Stimulated activated CD8-positive, alpha-beta memory T cell treated with anti-CD3 and anti-CD28 coated beads, Interleukin-4, amount 100 ng/mL, for 1 hour (primary cell): Measurements from ENCODE around the gene SLC8B1.
A peak's percentile ranks its signal among the peaks of the same experiment; 100 is the strongest.

ENCODE experiments used
- DNase-seq, 2 donors: peaks; one replicate each; pipeline ENCODE4 v3.0.0-alpha.2; 2020; ENCODE audit warnings: low read depth in 2 of 2, low spot score in 1 of 2

SLC8B1 gene

DNA sequence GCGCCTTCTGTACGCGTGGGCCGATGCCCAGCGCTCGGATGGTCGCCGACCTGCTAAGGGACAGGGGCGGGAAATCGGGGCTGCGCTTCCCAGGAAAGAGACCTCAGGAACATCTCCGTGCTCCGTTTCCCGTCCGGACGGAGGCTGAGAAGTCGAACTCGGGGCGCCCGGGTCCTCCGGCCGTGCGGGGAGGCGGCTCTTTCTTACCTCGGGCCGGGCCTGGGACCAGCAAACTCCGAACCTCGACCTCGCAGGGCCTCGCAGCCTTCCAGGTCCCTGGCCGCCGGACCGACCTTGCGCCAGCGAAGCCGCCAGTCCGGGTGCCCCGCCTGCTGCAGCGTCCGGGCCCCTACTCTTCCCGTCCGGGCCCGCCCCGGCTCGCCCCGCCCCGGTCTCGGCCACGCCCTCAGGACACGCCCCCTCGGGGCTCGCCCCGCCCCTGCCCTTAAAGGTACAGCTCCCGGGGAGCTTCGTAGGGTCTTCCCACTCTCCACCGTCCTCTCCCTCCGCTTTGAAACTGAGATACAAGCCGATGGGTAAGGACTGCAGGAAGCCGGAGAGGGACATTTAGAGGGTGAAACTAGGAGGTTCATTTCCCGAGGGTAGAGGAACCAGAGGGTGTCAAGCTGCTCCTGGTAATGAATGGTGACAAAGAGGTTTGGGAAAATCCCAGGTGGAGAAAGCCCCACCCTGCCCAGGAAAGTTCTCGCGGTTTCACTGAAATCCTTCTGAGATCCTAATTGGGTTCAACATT lies at the start of gene SLC8B1:
SLC8B1 (minus strand) TSS at position 324 of the 754 bp plus-strand sequence. CDS start 2,231 bp downstream, outside the sequence.
- DNase-seq = peak; percentile 80 to 88

DNA sequence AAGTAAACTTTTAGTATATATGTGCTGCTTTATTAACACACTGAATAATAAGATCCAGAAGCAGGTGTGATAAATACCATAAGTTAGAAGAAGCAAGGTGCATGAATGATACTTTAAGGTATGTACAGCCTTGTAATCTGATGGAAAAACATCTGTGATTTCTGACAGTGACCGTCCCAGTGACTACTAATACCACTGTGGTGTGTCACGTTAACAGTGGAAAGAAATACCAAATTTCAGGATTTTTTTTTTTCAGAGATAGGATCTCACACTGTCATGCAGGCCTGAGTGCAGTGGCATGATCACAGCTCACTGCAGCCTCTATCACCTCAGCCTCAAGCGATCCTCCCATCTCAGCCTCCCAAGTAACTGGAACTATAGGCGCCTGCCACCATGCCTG lies 47.3 kb upstream of the SLC8B1 start:
- no peak for DNase-seq

DNA sequence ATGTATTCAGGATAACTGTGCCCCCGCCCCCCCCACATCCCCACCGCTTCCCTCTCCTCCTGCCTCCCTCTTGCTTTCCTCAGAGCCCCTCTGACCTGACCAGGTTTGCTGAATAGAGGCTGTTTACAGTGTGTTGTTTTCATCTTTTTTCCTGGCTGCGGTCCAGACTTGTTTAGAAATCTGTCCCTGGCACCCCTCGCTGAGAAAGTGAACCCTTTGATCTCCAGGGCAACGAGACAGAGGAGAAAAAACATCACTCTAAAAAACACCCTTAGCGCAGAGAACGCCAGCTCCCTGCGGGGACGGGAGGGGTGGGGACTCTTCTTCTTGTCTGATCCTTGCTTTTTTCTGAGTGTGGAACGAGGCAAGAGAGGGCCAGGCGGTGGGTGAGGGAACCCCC lies 46.3 kb upstream of the SLC8B1 start:
- DNase-seq = no peak

DNA sequence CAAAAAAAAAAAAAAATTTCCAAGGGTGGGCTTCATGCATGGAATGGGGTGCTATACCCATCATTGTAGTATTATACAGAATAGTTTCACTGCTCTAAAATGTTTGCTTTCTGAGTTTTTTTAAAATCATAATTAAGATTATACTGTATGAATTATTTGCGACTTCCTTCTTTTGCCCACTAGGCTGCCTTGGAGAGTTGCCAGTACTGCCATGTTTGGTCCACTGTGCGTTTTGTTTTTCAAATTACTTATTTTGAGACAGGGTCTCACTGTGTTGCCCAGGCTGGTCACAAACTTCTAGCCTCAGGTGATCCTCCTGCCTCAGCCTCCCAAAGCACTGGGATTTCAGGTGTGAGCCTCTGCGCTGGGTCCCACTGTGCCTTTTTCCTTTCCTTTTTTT lies 43.4 kb upstream of the SLC8B1 start:
- DNase-seq = no peak

DNA sequence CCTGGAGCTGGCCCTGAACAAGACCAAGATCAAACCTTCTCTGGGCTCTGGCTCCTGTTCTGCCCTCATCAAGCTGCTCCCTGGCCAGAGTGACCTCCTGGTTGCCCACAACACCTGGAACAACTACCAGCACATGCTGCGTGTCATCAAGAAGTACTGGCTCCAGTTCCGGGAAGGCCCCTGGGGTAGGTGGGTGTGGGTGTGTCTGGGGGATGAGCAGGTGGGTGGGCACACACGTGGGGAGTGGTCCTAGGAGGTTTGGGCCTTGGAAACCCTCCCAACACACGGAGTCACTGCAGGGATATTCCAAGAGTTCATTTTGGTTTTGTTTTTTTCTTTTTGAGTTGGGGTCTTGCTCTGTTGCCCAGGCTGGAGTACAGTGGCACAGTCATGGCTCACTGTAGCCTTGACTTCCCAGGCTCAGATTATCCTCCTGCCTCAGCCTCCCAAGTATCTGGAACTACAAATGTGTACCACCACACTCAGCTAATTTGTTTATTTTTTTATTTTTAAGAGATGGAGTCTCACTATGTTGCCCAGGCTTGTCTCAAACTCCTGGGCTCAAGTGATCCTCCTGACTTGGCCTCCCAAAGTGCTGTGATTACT lies 40.0 kb upstream of the SLC8B1 start:
- no peak for DNase-seq

DNA sequence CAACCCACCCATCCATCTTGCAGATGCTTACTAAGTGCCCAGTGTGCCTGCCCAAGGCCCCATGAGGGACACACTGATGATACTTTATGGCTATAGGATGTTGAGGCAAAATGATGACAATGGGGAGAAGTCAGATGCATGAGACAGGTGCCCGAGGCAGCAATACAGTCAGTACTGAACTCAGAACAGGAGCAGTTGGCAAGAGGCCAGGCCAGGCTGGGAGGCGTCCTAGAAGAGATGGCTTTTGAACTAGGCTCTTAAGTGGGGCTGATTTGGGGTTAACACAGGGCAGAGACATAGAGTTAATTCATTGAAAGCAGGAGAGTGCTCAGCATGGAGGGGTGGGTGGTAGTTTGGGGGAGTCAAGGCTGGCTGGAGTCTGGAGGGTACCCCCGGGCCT lies 39.1 kb upstream of the SLC8B1 start:
- no peak for DNase-seq

DNA sequence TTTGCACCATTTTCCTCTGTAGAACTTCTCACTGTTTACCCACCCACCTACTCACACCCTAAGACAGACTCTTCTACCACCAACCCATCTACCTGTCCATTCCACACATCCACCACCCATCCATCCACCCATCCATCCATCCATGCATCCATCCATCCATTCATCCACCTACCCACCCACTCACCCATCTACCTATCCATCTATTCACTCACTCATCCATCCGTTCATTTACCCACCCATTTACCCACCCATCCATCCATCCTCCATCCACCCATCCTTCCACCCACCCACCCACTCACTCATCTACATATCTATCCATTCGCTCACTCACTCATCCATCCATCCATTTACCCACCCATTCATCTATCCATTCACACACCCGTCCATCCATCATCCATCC lies 38.5 kb upstream of the SLC8B1 start:
- no peak for DNase-seq

DNA sequence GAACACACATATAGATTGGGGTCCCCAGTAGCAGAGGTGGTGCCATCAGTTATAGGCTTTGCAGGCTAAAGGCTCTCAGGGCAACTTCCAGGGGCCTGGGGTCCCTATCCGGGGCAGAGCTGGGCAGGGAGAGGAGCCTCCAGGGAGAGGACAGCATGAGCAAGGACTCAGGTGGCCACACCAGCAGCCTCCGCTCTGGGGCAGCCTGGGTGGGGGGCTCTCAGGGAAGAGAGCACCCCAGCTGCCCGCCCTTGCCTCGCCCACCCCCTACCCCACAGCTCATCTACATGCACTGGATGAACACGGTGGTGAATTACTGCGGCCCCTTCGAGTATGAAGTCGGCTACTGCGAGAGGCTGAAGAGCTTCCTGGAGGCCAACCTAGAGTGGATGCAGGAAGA lies 37.5 kb upstream of the SLC8B1 start:
- DNase-seq = no peak

DNA sequence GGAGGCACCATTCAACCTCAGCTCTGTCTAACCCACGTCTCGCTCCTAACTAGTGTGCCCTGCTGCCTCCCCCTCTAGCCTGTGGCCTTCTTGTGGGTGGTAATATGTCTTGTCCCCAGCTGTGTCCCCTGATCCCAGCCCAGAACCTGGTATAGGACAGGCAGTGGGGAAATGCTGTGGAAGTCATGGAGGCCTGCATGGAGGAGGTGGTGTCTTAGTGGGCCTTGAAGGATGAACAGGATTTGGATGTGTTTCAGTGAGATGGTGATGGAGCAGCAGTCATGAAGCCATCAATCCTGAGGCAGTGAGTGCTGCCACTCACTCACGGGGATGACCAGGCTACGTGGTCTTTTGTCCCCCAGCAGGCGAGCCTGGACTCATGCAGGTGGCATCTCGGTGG lies 36.9 kb upstream of the SLC8B1 start:
- no peak for DNase-seq

DNA sequence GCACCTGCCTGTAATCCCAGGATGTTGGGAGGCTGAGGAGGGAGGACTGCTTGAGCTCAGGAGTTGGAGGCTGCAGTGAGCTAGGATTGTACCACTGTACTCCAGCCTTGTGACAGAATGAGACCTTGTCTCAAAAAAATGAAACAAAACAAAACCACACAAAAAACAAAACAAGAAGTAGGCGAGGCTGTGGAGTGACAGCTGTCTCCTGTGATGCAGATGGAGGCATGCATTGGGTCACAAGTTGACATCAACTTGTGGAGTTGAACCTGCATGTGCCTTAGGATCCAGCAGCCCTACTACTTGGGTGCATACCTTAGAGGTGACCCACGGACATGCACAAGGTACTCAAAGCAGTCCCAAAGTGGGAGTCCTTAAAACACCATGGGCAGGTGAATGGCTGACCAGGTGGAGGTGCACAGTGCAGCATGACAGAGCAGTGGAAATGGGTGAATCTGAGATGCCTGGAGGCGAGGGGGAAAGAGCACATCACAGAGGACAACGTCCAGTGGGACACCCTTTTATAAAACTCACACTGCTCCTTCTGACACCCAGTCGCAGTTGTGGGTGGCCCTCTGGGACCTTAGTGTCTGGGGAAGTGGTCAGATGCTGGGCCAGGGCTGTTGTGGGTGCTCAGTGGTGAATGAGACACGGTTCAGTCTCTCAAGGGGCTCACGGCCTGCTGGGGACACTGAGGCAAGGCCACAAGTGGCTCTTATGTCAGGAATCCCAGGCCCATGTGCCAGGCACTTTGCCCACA lies 36.2 kb upstream of the SLC8B1 start:
- DNase-seq = no peak

DNA sequence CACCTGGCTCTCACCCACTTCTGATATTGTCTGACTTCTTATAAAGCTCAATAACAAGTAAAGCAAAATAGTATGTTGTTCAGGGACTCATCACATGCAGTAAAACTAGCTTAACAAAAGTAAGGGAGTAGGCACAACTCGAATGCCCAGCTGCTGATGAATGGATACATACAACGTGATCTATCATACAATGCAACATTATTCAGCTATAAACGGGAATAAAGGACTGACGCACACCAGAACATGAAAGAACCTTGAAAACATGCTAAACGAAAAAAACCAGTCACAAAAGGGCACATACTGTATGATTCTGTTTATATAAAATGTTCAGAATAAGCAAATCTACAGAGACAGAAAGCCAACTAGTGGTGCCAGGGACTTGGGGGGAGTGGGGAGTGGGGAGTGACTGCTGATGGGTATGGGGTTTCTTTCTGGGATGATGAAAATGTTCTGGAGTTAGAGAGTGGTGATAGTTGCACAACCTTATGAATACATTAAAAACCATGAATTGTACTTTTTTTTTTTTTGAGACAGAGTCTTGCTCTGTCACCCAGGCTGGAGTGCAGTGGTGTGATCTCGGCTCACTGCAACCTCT lies 34.6 kb upstream of the SLC8B1 start:
- no peak for DNase-seq

DNA sequence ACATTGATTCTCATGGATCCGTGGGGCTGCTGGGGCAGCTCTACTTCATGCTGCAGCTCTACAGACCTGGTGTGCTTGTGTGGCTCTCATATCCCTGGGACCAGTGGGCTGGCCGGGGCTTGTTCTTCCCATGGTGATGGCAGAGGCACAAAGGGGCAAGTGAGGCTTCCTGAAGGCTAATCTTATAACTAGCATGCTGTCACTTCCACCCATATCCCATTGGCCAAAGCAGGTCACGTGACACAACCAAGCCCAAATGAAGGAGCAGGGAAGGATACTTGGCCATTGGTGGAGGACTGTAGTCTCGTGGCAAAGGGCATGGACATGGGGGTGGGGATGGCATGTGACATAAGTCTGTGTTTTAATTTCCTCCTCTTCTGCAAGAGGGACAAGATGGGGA lies 33.4 kb upstream of the SLC8B1 start:
- no peak for DNase-seq

DNA sequence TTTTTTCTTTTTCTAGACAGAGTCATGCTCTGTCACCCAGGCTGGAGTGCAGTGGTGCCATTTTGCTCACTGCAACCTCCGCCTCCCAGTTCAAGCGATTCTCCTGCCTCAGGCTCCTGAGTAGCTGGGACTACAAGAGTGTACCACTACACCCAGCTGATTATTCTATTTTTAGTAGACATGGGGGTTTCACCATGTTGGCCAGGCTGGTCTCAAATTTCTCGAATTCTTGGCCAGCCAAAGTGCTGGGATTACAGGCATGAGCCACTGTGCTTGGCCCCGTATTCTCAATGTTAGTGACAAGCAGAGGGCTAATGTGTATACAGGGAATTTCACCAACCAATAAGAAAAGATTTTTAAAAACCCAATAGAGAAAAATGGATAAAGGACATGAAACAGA lies 31.9 kb upstream of the SLC8B1 start:
- DNase-seq = no peak

DNA sequence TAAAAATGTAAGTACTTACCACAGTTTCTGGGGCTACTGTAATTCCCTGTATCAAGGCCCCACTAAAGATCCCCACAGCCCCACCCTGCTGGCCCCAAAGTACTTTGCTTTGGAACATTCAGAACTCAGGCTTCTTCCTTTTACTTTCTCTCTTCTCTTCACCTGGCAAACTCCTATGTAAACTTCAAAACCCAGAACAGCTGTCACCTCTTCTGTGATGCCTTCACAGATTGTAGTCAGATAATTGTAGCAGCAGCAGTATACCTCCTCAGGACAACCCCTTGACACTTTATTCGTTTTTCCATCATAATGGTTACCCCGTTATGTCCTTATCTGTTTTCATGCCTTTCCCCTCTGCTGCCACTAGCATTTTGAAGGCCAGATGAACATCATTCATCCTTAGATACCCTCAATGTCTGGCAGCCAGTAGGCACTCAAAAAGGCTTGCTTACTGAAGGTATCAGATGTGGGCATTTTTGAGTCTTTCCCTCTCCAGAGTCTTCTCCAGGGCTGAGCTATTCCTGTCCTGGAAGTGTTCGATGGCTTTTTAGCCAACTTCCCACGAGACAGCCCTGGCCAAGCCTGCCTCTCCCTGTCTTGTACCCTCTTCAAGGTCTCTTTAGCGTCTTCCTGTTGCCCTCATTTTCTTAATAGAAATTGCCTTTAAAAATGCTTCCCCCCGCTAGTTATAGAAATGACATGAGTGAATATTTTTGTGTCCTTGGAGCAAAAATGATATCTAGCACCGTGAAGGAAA lies 30.9 kb upstream of the SLC8B1 start:
- DNase-seq = no peak

DNA sequence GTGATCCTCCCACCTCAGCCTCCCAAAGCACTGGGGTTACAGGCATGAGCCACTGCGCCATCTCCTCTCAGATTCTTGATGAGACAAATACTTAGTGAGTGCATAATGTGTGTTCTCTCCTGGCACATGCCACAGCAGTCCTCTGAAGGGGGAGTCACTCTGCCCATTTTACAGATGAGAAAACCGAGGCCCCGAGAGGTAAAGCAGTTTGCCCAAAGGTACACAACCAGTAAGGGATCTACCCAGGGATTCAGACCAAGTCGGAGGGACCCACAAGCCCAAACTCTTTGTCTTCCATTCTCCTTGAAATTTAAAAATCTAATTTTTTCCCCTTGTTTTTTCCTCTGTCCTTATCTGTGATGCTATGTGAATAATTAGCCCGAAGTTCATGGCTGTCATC lies 29.8 kb upstream of the SLC8B1 start:
- DNase-seq = no peak

DNA sequence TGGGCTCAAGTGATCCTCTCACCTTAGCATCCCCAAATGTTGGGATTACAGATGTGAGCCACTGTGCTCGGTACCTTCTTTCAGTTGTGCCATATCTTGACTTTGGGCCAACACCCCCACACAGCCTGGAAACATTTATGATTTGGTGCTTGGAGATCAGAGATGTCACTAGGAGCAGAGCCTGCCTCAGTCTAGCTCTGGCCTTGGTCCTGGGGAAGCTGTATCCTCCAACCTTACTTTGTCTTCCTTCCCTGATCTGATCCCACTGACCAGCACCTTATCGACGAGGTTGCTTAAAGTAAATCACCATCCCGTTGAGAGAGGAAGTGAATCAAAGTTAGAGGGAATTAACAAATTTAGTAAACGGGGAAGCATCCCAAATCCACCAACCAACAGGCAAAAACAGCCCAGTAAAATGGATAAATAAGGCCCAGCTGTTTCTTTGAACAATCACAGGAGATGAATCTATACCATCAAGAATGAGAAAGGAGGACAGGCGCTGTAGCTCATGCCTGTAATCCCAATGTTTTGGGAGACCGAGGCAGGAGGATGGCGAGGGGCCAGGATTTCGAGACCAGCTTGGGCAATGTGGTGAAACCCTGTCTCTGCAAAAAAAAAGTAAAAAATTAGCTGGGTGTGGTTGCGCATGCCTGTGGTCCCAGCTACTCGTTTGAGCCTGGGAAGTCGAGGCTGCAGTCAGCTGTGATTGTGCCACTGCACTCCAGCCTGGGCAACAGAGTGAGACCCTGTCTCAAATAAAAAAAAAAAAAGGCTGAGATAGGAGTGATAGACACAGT lies 26.9 kb upstream of the SLC8B1 start:
- no peak for DNase-seq

DNA sequence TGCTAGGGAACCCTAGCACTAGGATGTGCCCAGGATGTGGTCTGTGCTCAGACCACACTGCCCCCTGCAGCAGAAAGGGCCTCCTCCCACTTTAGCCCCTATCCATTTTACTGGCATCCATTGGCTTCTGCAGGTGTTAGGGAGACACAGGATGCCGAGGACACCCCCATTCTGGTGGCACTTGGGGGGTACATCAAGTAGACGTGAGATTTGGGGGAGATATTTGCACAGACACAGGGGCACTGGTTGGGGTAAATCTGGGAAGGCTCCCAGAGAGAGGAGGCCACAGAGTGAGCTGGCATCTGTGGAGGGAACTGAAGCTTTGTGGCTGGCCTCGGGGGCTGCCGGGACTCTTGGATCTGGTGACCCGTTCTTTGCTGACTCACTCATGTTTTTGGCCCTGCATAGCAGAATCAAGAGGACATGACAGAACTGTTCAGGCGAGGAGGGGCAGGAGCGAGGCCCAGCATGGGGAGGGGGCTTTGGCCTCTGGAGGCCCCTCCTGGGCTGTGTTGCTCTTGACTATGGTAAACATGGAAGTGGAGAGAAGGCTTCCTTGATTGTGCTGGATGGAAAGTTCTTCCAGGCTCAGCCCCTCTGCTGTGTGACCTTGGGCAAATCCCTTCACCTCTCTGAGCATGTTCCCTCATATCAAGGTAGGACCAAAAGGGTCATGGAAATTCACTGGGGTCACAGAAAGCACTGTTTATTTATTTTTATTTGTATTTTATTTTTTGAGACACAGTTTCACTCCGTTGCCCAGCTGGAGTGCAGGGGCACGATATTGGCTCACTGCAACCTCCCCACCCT lies 25.2 kb upstream of the SLC8B1 start:
- DNase-seq = no peak

DNA sequence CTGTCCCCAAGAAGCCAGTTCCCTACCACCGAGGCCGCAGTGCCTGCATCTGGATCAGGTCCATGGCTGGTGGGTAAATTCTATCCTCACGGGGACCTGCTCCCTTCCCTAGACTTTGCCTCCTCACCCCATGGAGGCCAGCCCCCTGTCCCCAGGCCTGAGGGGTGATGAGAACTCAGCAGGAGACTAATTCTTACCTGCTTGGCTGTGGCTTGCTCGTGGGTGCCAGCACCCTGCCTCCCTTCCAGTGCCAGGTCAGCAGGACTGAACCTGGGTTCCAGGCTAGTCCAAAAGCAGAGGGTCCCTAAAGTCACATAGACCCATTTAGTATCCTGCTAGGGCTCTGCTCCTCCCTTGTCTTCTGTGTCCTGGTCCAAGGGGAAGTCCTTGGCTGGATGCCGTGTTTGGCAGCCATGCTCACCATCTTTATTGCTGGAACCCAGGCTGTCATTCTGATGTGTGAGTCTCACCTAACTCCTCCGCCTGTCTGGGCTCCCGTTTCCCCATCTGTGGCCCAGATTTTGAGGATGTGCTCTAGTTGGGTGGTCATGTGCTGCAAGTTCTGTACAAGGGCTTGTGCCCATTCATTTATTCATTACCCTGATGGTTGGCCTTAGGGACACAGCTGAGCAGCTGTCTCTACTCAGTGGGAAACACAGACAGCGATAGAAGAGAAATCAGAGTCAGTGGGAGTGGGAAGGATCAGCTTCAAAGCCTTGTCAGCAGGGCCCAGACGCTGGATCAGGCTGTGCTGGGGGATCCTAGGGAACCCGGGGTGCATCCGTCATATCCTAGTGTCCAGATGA lies 24.4 kb upstream of the SLC8B1 start:
- no peak for DNase-seq
